Measurements from ENCODE around the gene TESPA1.
"Not testable (repeated sequence)": the region's sequence is repeated elsewhere in the genome, so short reads cannot be mapped to it uniquely, and the experiment has no call there.

TESPA1 gene

GRCh38 chr12:54943292-54943691, 41.3 kb downstream of the TESPA1 start:
- not testable (repeated sequence) for DNase-seq

GRCh38 chr12:54941659-54942058, 42.9 kb downstream of the TESPA1 start:
- DNase-seq, result no peak

- DNase-seq, result no peak
Observed at GRCh38 chr12:54940727-54941315, 43.7 kb downstream of the TESPA1 start.

- no peak for DNase-seq
Observed at GRCh38 chr12:54937929-54938328, 46.6 kb downstream of the TESPA1 start.

GRCh38 chr12:54937376-54937775, 47.2 kb downstream of the TESPA1 start:
- no peak for DNase-seq

- no peak for DNase-seq
Observed at GRCh38 chr12:54936736-54937135, 47.8 kb downstream of the TESPA1 start.

GRCh38 chr12:54935235-54935951, 49.2 kb downstream of the TESPA1 start:
- DNase-seq, result peak; percentile 91

GRCh38 chr12:54934419-54934818, 50.1 kb downstream of the TESPA1 start:
- DNase-seq, result no peak

GRCh38 chr12:54933376-54933775, 51.2 kb downstream of the TESPA1 start:
- peak; percentile 73 for DNase-seq

- DNase-seq, result no peak
Observed at GRCh38 chr12:54932691-54933090, 51.9 kb downstream of the TESPA1 start.

- no peak for DNase-seq
Observed at GRCh38 chr12:54932038-54932437, 52.5 kb downstream of the TESPA1 start.

- DNase-seq, result no peak
Observed at GRCh38 chr12:54929998-54930397, 54.6 kb downstream of the TESPA1 start.

GRCh38 chr12:54926246-54926645, 58.3 kb downstream of the TESPA1 start:
- DNase-seq, result no peak

GRCh38 chr12:54924972-54925707, 59.4 kb downstream of the TESPA1 start:
- DNase-seq, result no peak

- DNase-seq, result no peak
Observed at GRCh38 chr12:54917001-54917488, 67.5 kb downstream of the TESPA1 start.
